ENCODE results near the gene MARCOL.

MARCOL gene

DNA sequence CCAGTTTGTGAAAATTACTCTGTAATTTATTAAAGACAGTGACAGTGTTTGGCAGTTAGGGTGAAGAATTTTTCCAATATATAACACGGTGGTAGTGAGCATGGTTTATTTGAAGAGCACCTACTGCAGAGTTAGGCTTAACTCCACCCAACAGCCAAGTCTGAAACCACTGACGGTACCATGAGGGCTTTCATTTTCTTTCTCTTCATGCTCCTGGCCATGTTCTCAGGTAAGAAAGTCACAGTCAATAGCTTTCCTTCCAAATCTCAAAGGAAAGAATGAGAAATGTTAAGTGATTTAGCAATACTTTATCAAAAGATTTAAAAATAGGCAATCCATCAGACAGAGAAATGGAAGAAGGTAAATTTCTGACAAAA is at the start of gene MARCOL:
MARCOL (plus strand) TSS at position 108 of the 377 bp plus-strand sequence; CDS start at position 181, 73 bp downstream.
- H3K27ac Mint-ChIP-seq: no peak within 1 kb of the TSS
- H3K36me3 Mint-ChIP-seq (ENCODE audit: low read depth): no peaks in the 10 kb centered on the region
- no peaks in the 10 kb centered on the region for H3K4me1 Mint-ChIP-seq (ENCODE audit: low read depth)
- no peaks in the 10 kb centered on the region for H3K27me3 Mint-ChIP-seq (ENCODE audit: low read depth)
- no peak within 1 kb of the TSS for H3K4me3 Mint-ChIP-seq
- H3K9me3 Mint-ChIP-seq: no peaks in the 10 kb centered on the region

DNA sequence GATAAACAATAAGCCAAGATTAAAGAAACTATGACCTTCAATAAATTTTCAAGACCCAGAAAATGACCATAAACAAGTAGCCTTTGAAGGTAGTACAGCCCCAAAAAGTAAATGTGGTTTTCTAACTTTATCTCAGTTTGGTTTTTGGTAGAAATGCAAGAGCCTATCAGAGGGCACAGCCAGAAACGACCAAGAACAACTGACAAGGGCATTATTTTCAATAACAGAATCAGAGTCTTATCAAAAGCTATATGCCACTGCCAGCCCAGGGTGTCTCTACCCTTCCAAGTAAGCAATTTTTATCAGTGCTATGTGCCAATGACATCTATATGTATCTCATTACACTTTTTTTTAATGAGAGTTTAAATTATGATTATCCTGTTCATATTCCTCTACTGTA is 47.3 kb upstream of the MARCOL start:
- peaks cover 6% of the 10 kb centered on the region for H3K4me1 Mint-ChIP-seq (ENCODE audit: low read depth)
- H3K36me3 Mint-ChIP-seq (ENCODE audit: low read depth): peaks cover 4% of the 10 kb centered on the region
- no peak overlapping the region for H3K27ac Mint-ChIP-seq
- H3K9me3 Mint-ChIP-seq: no peaks in the 10 kb centered on the region
- no peak overlapping the region for H3K4me3 Mint-ChIP-seq
- peaks cover 3% of the 10 kb centered on the region for H3K27me3 Mint-ChIP-seq (ENCODE audit: low read depth)

DNA sequence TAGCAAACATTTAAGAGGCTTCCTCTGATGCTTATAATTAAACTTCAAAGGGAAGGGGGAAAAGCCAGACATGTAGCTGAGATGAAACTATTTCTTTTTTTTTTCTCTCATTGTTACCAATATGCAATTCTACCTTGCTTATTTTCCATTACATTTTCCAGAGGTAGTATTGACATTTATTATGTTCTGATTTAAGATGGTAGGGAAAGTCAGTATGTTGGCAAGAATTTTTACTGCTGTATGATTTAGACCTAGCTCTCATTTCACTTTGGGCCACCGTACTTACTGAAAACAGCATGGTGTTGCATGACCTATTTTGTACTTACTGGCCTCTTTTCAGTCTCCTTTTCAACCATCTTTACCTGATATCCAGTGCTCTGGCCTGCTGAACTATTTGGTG is 45.1 kb upstream of the MARCOL start:
- H3K4me3 Mint-ChIP-seq: no peak overlapping the region
- H3K27ac Mint-ChIP-seq: no peak overlapping the region

DNA sequence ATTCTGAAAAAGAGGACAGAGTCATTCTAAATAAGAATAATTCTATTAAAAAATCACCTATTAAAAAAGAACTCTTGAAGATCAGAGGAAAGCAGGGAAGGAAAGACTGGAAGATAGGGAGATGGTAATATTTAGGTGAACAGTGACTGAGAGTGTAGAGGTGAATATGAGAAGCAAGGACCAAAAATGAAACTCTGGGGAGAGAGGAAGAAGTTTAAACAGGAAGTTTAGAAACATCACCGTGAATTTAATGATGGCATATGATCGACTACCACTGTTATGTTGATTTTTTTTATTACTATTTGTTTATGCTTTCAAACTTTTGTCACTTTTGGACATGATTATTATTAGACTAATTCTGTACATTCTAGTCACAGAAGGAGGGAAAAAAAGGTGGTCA is 37.2 kb upstream of the MARCOL start:
- Mint-ChIP-seq H3K4me3 (no peak overlapping the region), H3K27me3 (ENCODE audit: low read depth) (peaks cover 15% of the 10 kb centered on the region), H3K36me3 (ENCODE audit: low read depth) (no peaks in the 10 kb centered on the region), H3K27ac (no peak overlapping the region), H3K4me1 (ENCODE audit: low read depth) (peaks cover 2% of the 10 kb centered on the region), H3K9me3 (no peaks in the 10 kb centered on the region)

More for the DNA sequence above, 45.1 kb upstream of the MARCOL start:
- Mint-ChIP-seq H3K36me3 (ENCODE audit: low read depth) (no peaks in the 10 kb centered on the region), H3K4me1 (ENCODE audit: low read depth) (no peaks in the 10 kb centered on the region), H3K9me3 (no peaks in the 10 kb centered on the region), H3K27me3 (ENCODE audit: low read depth) (peaks cover 6% of the 10 kb centered on the region)

DNA sequence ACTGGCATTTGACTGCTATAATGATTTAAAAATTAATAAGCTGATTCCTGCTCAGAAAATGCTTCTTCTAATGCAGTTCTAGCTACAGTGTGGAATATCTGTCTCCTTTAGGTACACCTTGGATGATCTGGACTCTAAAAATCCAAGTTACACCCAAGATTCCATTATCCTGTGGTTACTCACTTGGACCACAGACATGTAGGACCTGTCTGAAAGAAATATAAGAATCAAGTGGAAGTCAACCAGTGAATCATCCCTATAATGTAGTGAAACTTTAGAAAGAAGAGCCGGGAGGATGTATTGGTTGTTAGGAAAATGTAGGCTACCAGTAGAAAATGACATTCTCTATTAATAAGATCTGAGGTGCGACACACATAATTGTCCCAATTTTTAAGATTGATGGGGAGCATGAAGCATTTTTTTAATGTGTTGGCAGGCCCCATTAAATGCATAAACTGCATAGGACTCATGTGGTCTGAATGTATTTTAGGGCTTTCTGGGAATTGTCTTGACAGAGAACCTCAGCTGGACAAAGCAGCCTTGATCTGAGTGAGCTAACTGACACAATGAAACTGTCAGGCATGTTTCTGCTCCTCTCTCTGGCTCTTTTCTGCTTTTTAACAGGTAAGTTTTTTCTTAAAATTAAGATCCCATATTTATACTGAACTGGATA is 35.7 kb upstream of the MARCOL start, which contains the start of gene SPINK6:
SPINK6 (plus strand) TSS at position 512 of the 673 bp plus-strand sequence; CDS start at position 567, 55 bp downstream.
- no peak within 1 kb of the TSS for H3K27ac Mint-ChIP-seq
- H3K36me3 Mint-ChIP-seq (ENCODE audit: low read depth): no peaks in the 10 kb centered on the region
- no peak within 1 kb of the TSS for H3K4me3 Mint-ChIP-seq
- peaks cover 2% of the 10 kb centered on the region for H3K4me1 Mint-ChIP-seq (ENCODE audit: low read depth)
- no peaks in the 10 kb centered on the region for H3K9me3 Mint-ChIP-seq
- peaks cover 15% of the 10 kb centered on the region for H3K27me3 Mint-ChIP-seq (ENCODE audit: low read depth)

- H3K27me3 Mint-ChIP-seq (ENCODE audit: low read depth): peaks cover 4% of the 10 kb centered on the region
- H3K27ac Mint-ChIP-seq: no peak overlapping the region
- no peak overlapping the region for H3K4me3 Mint-ChIP-seq
- H3K36me3 Mint-ChIP-seq (ENCODE audit: low read depth): no peaks in the 10 kb centered on the region
- peaks cover 2% of the 10 kb centered on the region for H3K4me1 Mint-ChIP-seq (ENCODE audit: low read depth)
- H3K9me3 Mint-ChIP-seq: no peaks in the 10 kb centered on the region
These were observed 33.1 kb upstream of the MARCOL start for GRCh38 chr5:148205044-148205806.

DNA sequence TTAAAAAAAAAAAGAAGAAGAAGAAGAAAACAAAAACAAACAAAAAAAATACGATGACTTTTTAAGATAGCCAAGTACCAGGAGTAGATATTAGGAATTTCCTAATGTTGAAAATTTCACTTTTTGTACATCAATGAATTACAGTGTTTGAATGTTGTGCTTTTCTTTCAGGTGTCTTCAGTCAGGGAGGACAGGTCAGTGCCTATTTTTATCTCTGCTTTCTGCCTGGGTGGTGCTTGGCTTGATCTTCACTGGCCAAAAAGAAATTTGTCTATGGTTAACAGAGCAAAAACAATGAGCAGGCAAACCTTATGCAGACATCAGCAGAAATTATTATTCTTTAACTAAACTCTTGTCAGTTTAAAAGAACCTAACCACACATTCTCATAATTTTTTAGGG is 32.5 kb upstream of the MARCOL start:
- no peaks in the 10 kb centered on the region for H3K36me3 Mint-ChIP-seq (ENCODE audit: low read depth)
- no peak overlapping the region for H3K4me3 Mint-ChIP-seq
- no peak overlapping the region for H3K27ac Mint-ChIP-seq
- no peaks in the 10 kb centered on the region for H3K9me3 Mint-ChIP-seq
- H3K4me1 Mint-ChIP-seq (ENCODE audit: low read depth): peaks cover 2% of the 10 kb centered on the region
- peaks cover 4% of the 10 kb centered on the region for H3K27me3 Mint-ChIP-seq (ENCODE audit: low read depth)

- Mint-ChIP-seq H3K9me3 (no peaks in the 10 kb centered on the region), H3K27ac (no peak overlapping the region), H3K36me3 (ENCODE audit: low read depth) (no peaks in the 10 kb centered on the region), H3K4me1 (ENCODE audit: low read depth) (no peaks in the 10 kb centered on the region), H3K27me3 (ENCODE audit: low read depth) (no peaks in the 10 kb centered on the region), H3K4me3 (no peak overlapping the region)
These were observed 31.7 kb upstream of the MARCOL start for GRCh38 chr5:148206620-148207019.

DNA sequence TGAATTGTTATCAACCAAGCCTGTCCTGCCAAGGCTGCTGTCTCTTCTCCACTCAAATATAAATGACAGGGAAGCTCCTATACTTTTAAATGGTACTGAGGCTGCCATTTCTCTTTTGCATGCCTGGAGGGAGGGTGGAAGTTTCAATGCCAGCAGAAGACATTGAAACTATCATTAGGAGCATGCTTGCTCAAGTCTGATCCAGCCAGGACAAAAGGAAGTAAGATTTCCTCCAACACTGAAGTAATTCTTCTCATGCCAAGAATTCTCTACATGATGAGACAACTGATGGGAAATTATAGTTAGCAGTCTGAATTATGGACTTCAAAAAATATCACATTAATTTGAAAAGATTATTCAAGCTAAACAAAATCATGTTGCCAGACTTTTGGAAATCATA is 30.1 kb upstream of the MARCOL start:
- no peaks in the 10 kb centered on the region for H3K27me3 Mint-ChIP-seq (ENCODE audit: low read depth)
- H3K27ac Mint-ChIP-seq: no peak overlapping the region
- no peaks in the 10 kb centered on the region for H3K9me3 Mint-ChIP-seq
- no peaks in the 10 kb centered on the region for H3K36me3 Mint-ChIP-seq (ENCODE audit: low read depth)
- no peak overlapping the region for H3K4me3 Mint-ChIP-seq
- H3K4me1 Mint-ChIP-seq (ENCODE audit: low read depth): no peaks in the 10 kb centered on the region

GRCh38 chr5:148209151-148209770 is 29.1 kb upstream of the MARCOL start:
- H3K4me1 Mint-ChIP-seq (ENCODE audit: low read depth): no peaks in the 10 kb centered on the region

GRCh38 chr5:148214665-148215185 is 23.6 kb upstream of the MARCOL start:
- Mint-ChIP-seq H3K36me3 (ENCODE audit: low read depth) (no peaks in the 10 kb centered on the region), H3K4me1 (ENCODE audit: low read depth) (no peaks in the 10 kb centered on the region), H3K9me3 (peaks cover 9% of the 10 kb centered on the region), H3K27me3 (ENCODE audit: low read depth) (no peaks in the 10 kb centered on the region), H3K27ac (no peak overlapping the region), H3K4me3 (no peak overlapping the region)

More at GRCh38 chr5:148209151-148209770, 29.1 kb upstream of the MARCOL start:
- H3K9me3 Mint-ChIP-seq: no peaks in the 10 kb centered on the region
- no peaks in the 10 kb centered on the region for H3K36me3 Mint-ChIP-seq (ENCODE audit: low read depth)
- H3K4me3 Mint-ChIP-seq: no peak overlapping the region
- H3K27me3 Mint-ChIP-seq (ENCODE audit: low read depth): no peaks in the 10 kb centered on the region
- no peak overlapping the region for H3K27ac Mint-ChIP-seq

GRCh38 chr5:148221508-148221907 is 16.8 kb upstream of the MARCOL start:
- H3K27ac Mint-ChIP-seq: no peak overlapping the region
- no peaks in the 10 kb centered on the region for H3K4me1 Mint-ChIP-seq (ENCODE audit: low read depth)
- H3K36me3 Mint-ChIP-seq (ENCODE audit: low read depth): no peaks in the 10 kb centered on the region
- H3K4me3 Mint-ChIP-seq: no peak overlapping the region
- peaks cover 9% of the 10 kb centered on the region for H3K9me3 Mint-ChIP-seq
- H3K27me3 Mint-ChIP-seq (ENCODE audit: low read depth): no peaks in the 10 kb centered on the region

DNA sequence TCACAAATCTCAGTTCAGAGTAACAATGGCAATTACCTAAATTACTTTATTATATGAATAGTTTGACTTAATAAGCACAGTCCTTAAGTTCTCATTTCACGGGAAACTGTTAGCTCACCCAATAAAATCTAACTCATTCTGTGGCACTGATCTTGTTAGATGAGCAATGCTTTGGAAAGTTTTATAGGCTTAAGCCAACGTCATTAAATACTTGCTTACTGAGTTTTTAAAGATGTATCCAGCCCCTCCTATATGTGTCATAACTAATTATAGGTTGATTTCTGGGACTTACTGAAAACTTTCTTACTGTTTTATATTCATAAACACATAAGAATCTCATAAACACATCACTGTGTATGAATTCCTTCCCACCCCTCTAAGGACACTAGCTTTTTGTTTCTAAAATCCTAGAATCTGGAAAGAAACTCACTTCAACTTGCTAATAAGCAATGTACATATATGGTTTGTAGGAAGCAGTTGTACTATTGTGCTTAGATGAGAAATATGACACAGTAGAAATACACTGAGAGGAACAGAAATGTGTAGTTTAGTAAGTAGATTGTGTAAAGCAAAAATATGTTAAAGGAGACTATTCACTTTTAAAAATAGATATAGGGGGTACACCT is 14.1 kb upstream of the MARCOL start:
- Mint-ChIP-seq H3K4me1 (ENCODE audit: low read depth) (no peaks in the 10 kb centered on the region), H3K27me3 (ENCODE audit: low read depth) (no peaks in the 10 kb centered on the region), H3K4me3 (no peak overlapping the region), H3K27ac (no peak overlapping the region), H3K36me3 (ENCODE audit: low read depth) (no peaks in the 10 kb centered on the region), H3K9me3 (no peaks in the 10 kb centered on the region)

GRCh38 chr5:148228392-148228984 is 9.8 kb upstream of the MARCOL start:
- no peak overlapping the region for H3K4me3 Mint-ChIP-seq
- no peaks in the 10 kb centered on the region for H3K9me3 Mint-ChIP-seq
- no peaks in the 10 kb centered on the region for H3K27me3 Mint-ChIP-seq (ENCODE audit: low read depth)
- no peaks in the 10 kb centered on the region for H3K4me1 Mint-ChIP-seq (ENCODE audit: low read depth)
- H3K36me3 Mint-ChIP-seq (ENCODE audit: low read depth): no peaks in the 10 kb centered on the region
- no peak overlapping the region for H3K27ac Mint-ChIP-seq
